H9 (cell line): ENCODE results near the gene YES1. TPM values are rescaled to one million over a fixed set of nuclear protein-coding genes. Genes with fewer than 3 reads are reported as not detected.

Experiments
- DNase-seq: peaks from one replicate; pipeline ENCODE4 v3.0.0-alpha.2; 2017
- H2AFZ ChIP-seq: one replicate; pipeline ENCODE4 v1.6.1; 2013; ENCODE audit warnings: mild to moderate bottlenecking, low read length, control low read depth, moderate library complexity
- H2AK5ac ChIP-seq: 2 replicates; pipeline ENCODE4 v1.6.1; 2013; ENCODE audit warnings: low read length, control low read depth, mixed read lengths; ENCODE audit not compliant: insufficient read length
- H2BK120ac ChIP-seq: one replicate; pipeline ENCODE4 v1.6.1; 2013; ENCODE audit warnings: low read depth, mild to moderate bottlenecking, low read length, control low read depth, inconsistent platforms; ENCODE audit not compliant: poor library complexity, severe bottlenecking
- H2BK12ac ChIP-seq: 2 replicates; pipeline ENCODE4 v1.6.1; 2013; ENCODE audit warnings: low read length, control low read depth, mixed read lengths, low read depth; ENCODE audit not compliant: insufficient read length
- H2BK15ac ChIP-seq: 2 replicates; pipeline ENCODE4 v1.6.1; 2013; ENCODE audit warnings: low read depth, low read length, control low read depth
- H2BK20ac ChIP-seq: one replicate; pipeline ENCODE4 v1.6.1; 2013; ENCODE audit warnings: low read depth, mild to moderate bottlenecking, low read length, control low read depth, inconsistent platforms; ENCODE audit not compliant: poor library complexity, severe bottlenecking
- H2BK5ac ChIP-seq: 2 replicates; pipeline ENCODE4 v1.6.1; 2013; ENCODE audit warnings: low read length, control low read depth, mixed read lengths; ENCODE audit not compliant: insufficient read length
- H3K14ac ChIP-seq: 2 replicates; pipeline ENCODE4 v1.6.1; 2013; ENCODE audit warnings: low read length, control low read depth; ENCODE audit not compliant: insufficient read depth
- H3K18ac ChIP-seq: 2 replicates; pipeline ENCODE4 v1.6.1; 2013; ENCODE audit warnings: low read depth, mild to moderate bottlenecking, mixed read lengths, low read length, control low read depth; ENCODE audit not compliant: insufficient read length
- H3K23ac ChIP-seq: 2 replicates; pipeline ENCODE4 v1.6.1; 2013; ENCODE audit warnings: low read length, control low read depth, mixed read lengths, low read depth; ENCODE audit not compliant: insufficient read length
- H3K23me2 ChIP-seq: 2 replicates; pipeline ENCODE4 v1.6.1; 2013; ENCODE audit warnings: low read depth, mild to moderate bottlenecking, mixed read lengths, low read length, control low read depth; ENCODE audit not compliant: insufficient read length, poor library complexity, severe bottlenecking
- H3K27ac ChIP-seq: 2 replicates; pipeline ENCODE4 v1.5.1; 2013; ENCODE audit warnings: low read length, control low read depth, mixed read lengths, low read depth; ENCODE audit not compliant: insufficient read length
- H3K27me3 ChIP-seq: 2 replicates; pipeline ENCODE4 v1.6.1; 2013; ENCODE audit warnings: low read length, control low read depth, inconsistent platforms; ENCODE audit not compliant: insufficient read depth
- H3K4ac ChIP-seq: 2 replicates; pipeline ENCODE4 v1.6.1; 2013; ENCODE audit warnings: low read depth, mild to moderate bottlenecking, control low read depth, inconsistent platforms, low read length, moderate library complexity
- H3K4me1 ChIP-seq: 2 replicates; pipeline ENCODE4 v1.6.1; 2013; ENCODE audit warnings: low read length, control low read depth, inconsistent platforms; ENCODE audit not compliant: insufficient read depth
- H3K4me2 ChIP-seq: 2 replicates; pipeline ENCODE4 v1.6.1; 2013; ENCODE audit warnings: low read length, control low read depth, mixed read lengths; ENCODE audit not compliant: insufficient read length, insufficient read depth
- H3K56ac ChIP-seq: 2 replicates; pipeline ENCODE4 v1.6.1; 2013; ENCODE audit warnings: low read depth, mild to moderate bottlenecking, mixed read lengths, low read length, control low read depth; ENCODE audit not compliant: insufficient read length
- H3K79me1 ChIP-seq: 2 replicates; pipeline ENCODE4 v1.6.1; 2013; ENCODE audit warnings: low read depth, mild to moderate bottlenecking, moderate library complexity, low read length, control low read depth, inconsistent platforms; ENCODE audit not compliant: insufficient read depth, poor library complexity, severe bottlenecking
- H3K79me2 ChIP-seq: 2 replicates; pipeline ENCODE4 v1.6.1; 2013; ENCODE audit warnings: low read length, control low read depth, inconsistent platforms; ENCODE audit not compliant: insufficient read depth
- H3K9ac ChIP-seq: 2 replicates; pipeline ENCODE4 v1.6.1; 2013; ENCODE audit warnings: low read length, control low read depth, mixed read lengths; ENCODE audit not compliant: insufficient read length; ENCODE audit errors: extremely low read depth
- H3K9me3 ChIP-seq: one replicate; pipeline ENCODE4 v1.6.1; 2013; ENCODE audit warnings: low read depth, low read length, inconsistent platforms; ENCODE audit not compliant: control insufficient read depth
- H3T11ph ChIP-seq: one replicate; pipeline ENCODE4 v1.6.1; 2013; ENCODE audit warnings: mild to moderate bottlenecking, low read length, control low read depth, inconsistent platforms
- H4K20me1 ChIP-seq: one replicate; pipeline ENCODE4 v1.6.1; 2013; ENCODE audit not compliant: control insufficient read depth, insufficient read length, insufficient read depth
- H4K5ac ChIP-seq: 2 replicates; pipeline ENCODE4 v1.6.1; 2013; ENCODE audit warnings: low read depth, mild to moderate bottlenecking, mixed read lengths, low read length, control low read depth; ENCODE audit not compliant: insufficient read length
- H4K8ac ChIP-seq: replicated peaks from 2 replicates; pipeline ENCODE4 v1.6.1; 2013; ENCODE audit warnings: low read length, control low read depth, mixed read lengths, low read depth; ENCODE audit not compliant: insufficient read length
- H4K91ac ChIP-seq: 2 replicates; pipeline ENCODE4 v1.6.1; 2013; ENCODE audit warnings: low read depth, mild to moderate bottlenecking, moderate library complexity, mixed read lengths, low read length, control low read depth; ENCODE audit not compliant: insufficient read length
- H3K27ac Mint-ChIP-seq, 3 experiments: 2 replicates in 2 of 3; 3 replicates in 1 of 3; pipeline ENCODE4 v1.8.0; 2020 to 2021; ENCODE audit warnings: mixed read lengths in 3 of 3, mild to moderate bottlenecking in 1 of 3, moderate library complexity in 1 of 3
- H3K27me3 Mint-ChIP-seq: 2 replicates; pipeline ENCODE4 v1.8.0; 2021; ENCODE audit warnings: low read depth, mild to moderate bottlenecking, moderate library complexity, mixed read lengths
- H3K36me3 Mint-ChIP-seq, 3 experiments: 2 replicates in 2 of 3; 3 replicates in 1 of 3; pipeline ENCODE4 v1.8.0; 2020 to 2021; ENCODE audit warnings: low read depth in 3 of 3, mixed read lengths in 3 of 3; ENCODE audit not compliant: insufficient read depth in 1 of 3
- H3K4me1 Mint-ChIP-seq, 2 experiments: 2 replicates each; pipeline ENCODE4 v1.8.0; 2020; ENCODE audit warnings: mixed read lengths in 2 of 2
- H3K4me3 Mint-ChIP-seq, 2 experiments: 2 replicates in 1 of 2; 3 replicates in 1 of 2; pipeline ENCODE4 v1.8.0; 2020 to 2021; ENCODE audit warnings: mild to moderate bottlenecking in 2 of 2, mixed read lengths in 2 of 2, moderate library complexity in 1 of 2
- H3K9me3 Mint-ChIP-seq, 2 experiments: 2 replicates in 1 of 2; 3 replicates in 1 of 2; pipeline ENCODE4 v1.8.0; 2020; ENCODE audit warnings: mild to moderate bottlenecking in 2 of 2, mixed read lengths in 2 of 2, moderate library complexity in 1 of 2
- CTCF ChIP-seq: fragments of 200-600 bp; sonication (generic); conservative IDR thresholded peaks from 3 replicates; pipeline ENCODE4 v1.8.0; 2021; ENCODE audit warnings: antibody characterized with exemption, mild to moderate bottlenecking
- WGBS: extraction: QIAGEN DNeasy Blood & Tissue Kit; methylation state at CpG from one replicate; pipeline ENCODE4 v1.1.7; 2013; ENCODE audit warnings: missing lambda C conversion rate, low lambda C conversion rate, mixed read lengths; ENCODE audit not compliant: insufficient read length; ENCODE audit errors: extremely low coverage; 5-methylcytosine and 5-hydroxymethylcytosine counted together
- total RNA-seq: library from RNA; stranded (reverse); gene quantifications from 2 replicates; pipeline ENCODE4 v1.2.1, GENCODE V29; 2021

The YES1 gene
- total RNA-seq, 1 experiment from 2014 or later = 86.9 TPM

- Histone ChIP-seq H3K4me1 (no peaks in the 10 kb centered on the region), H3K9me3 (no peaks in the 10 kb centered on the region), H4K8ac (no peak overlapping the region), H2BK20ac (no peak overlapping the region), H2BK12ac (no peak overlapping the region), H4K91ac (no peak overlapping the region), H3T11ph (no peak overlapping the region), H2AK5ac (no peak overlapping the region), H2BK15ac (no peak overlapping the region), H3K14ac (no peak overlapping the region), H2AFZ (no peak overlapping the region), H4K5ac (no peak overlapping the region), H4K20me1 (no peaks in the 10 kb centered on the region), H3K27me3 (no peaks in the 10 kb centered on the region), H3K27ac (no peak overlapping the region), H3K23me2 (no peaks in the 10 kb centered on the region), H2BK5ac (no peak overlapping the region), H3K79me1 (no peaks in the 10 kb centered on the region), H3K9ac (no peak overlapping the region), H3K56ac (no peak overlapping the region), H3K79me2 (no peaks in the 10 kb centered on the region), H3K4ac (no peak overlapping the region), H3K4me2 (no peak overlapping the region), H2BK120ac (no peak overlapping the region), H3K23ac (no peak overlapping the region), H3K18ac (no peak overlapping the region)
- H3K27me3 Mint-ChIP-seq = no peaks in the 10 kb centered on the region
- H3K9me3 Mint-ChIP-seq = no peaks in the 10 kb centered on the region
- H3K27ac Mint-ChIP-seq = no peak overlapping the region
- no peak for DNase-seq
- no peak for TF ChIP-seq CTCF
- H3K4me3 Mint-ChIP-seq = no peak overlapping the region
- peaks cover 9 to 32% (median 23%) of the 10 kb centered on the region in 3 experiments; a peak in 6 of 7 replicates for H3K36me3 Mint-ChIP-seq
- no peaks in the 10 kb centered on the region for H3K4me1 Mint-ChIP-seq
- no CpG with 5 or more reads among the region's 9 CpGs for WGBS
Measured at GRCh38 chr18:725646-726045, 86.4 kb downstream of the YES1 start.
